A673 (cell line): ENCODE data around the gene GBP1.

Source experiments
- EZH2 ChIP-seq: fragments of 200-600 bp; sonication (generic); IDR thresholded peaks from 2 replicates; pipeline ENCODE4 v1.6.1; 2017; ENCODE audit warnings: borderline replicate concordance, low read depth, mild to moderate bottlenecking, mixed read lengths, antibody characterized with exemption, low read length; ENCODE audit not compliant: poor library complexity, severe bottlenecking
- TF ChIP-seq, protein P1 (sequence below): fragments of 300-800, 200-600 bp; sonication (generic); conservative IDR thresholded peaks from 2 replicates; pipeline ENCODE4 v1.5.1; 2017; ENCODE audit warnings: low read depth, mild to moderate bottlenecking, antibody characterized with exemption, low read length, moderate library complexity, mixed read lengths

GRCh38 chr1:89008511-89008910 lies 56.5 kb downstream of the GBP1 start:
- TF ChIP-seq, protein P1, sequence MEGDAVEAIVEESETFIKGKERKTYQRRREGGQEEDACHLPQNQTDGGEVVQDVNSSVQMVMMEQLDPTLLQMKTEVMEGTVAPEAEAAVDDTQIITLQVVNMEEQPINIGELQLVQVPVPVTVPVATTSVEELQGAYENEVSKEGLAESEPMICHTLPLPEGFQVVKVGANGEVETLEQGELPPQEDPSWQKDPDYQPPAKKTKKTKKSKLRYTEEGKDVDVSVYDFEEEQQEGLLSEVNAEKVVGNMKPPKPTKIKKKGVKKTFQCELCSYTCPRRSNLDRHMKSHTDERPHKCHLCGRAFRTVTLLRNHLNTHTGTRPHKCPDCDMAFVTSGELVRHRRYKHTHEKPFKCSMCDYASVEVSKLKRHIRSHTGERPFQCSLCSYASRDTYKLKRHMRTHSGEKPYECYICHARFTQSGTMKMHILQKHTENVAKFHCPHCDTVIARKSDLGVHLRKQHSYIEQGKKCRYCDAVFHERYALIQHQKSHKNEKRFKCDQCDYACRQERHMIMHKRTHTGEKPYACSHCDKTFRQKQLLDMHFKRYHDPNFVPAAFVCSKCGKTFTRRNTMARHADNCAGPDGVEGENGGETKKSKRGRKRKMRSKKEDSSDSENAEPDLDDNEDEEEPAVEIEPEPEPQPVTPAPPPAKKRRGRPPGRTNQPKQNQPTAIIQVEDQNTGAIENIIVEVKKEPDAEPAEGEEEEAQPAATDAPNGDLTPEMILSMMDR, result no peak
- no peak for TF ChIP-seq EZH2
